Measurements from ENCODE around the gene DTX2.

DNA sequence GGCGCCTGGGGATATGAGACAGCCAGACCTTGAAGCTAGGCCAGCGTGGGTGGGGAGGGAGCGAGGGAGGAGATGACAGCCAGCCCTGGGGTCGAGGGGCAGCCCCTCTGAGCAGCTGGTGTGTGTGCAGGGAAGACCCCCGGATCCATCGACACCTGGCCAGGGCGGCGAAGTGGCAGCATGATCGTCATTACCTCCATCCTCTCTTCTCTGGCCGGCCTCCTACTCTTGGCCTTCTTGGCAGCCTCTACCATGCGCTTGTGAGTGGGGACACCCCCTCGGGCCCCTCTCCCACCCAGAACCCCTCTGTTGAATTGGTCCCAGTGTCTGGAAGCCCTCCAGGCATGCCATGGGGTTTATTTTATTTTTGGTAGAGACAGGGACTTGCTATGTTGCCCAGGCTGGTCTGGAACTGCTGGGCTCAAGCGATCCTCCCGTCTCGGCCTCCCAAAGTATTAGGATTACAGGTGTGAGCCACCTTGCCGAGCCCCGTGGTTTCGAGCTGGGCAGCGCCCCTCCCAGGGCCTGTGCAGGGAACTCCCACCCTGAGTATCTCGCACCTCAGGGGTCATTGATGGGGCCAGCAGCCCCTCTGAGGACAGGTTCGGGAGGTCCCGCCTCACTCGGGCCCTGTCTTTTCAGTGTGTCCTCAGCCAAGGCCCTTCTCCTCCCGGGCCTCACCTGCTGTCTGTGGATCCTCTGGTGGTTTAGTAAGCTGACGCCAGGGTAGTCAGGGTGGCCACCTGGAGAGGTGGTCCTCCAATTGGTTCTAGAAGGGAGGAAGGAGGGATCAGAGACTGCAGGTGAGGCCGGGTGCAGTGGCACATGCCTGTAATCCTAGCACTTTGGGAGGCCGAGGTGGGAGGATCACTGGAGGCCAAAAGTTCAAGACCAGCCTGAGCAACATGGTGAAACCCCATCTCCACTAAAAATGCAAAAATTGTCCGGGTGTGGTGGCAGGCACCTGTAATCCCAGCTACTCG lies 52.6 kb downstream of the DTX2 start:
- TF ChIP-seq, protein P1, sequence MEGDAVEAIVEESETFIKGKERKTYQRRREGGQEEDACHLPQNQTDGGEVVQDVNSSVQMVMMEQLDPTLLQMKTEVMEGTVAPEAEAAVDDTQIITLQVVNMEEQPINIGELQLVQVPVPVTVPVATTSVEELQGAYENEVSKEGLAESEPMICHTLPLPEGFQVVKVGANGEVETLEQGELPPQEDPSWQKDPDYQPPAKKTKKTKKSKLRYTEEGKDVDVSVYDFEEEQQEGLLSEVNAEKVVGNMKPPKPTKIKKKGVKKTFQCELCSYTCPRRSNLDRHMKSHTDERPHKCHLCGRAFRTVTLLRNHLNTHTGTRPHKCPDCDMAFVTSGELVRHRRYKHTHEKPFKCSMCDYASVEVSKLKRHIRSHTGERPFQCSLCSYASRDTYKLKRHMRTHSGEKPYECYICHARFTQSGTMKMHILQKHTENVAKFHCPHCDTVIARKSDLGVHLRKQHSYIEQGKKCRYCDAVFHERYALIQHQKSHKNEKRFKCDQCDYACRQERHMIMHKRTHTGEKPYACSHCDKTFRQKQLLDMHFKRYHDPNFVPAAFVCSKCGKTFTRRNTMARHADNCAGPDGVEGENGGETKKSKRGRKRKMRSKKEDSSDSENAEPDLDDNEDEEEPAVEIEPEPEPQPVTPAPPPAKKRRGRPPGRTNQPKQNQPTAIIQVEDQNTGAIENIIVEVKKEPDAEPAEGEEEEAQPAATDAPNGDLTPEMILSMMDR (IDR thresholded peaks at IDR 0.05) = no peak
- TF ChIP-seq EP300 (IDR thresholded peaks at IDR 0.05) = no peak

All from sigmoid colon (tissue), 4 donors.